Dermis blood vessel endothelial cell (primary cell): ENCODE measurements around the gene RAB42. TPM values are rescaled to one million over a fixed set of nuclear protein-coding genes. Genes with fewer than 3 reads are reported as not detected.
"Not testable (repeated sequence)": the region's sequence is repeated elsewhere in the genome, so short reads cannot be mapped to it uniquely, and the experiment has no call there.

Experiments used
- DNase-seq: peaks from one replicate; pipeline ENCODE4 v3.0.0; 2010
- total RNA-seq: library from RNA; depleted of rRNA; stranded (reverse); fragments of >200 nt; gene quantifications from 2 replicates; pipeline ENCODE4 v1.2.3, GENCODE V29; 2014

Gene RAB42
- 2.5 and 8.8 TPM in 2 replicates for total RNA-seq

GRCh38 chr1:28591708-28592320 is at the start of gene RAB42:
RAB42 (plus strand) TSS chr1:28592265; CDS start chr1:28592512, 247 bp downstream.
- DNase-seq, result no peak

GRCh38 chr1:28545246-28545628 is 46.8 kb upstream of the RAB42 start:
- no peak for DNase-seq

- DNase-seq, result no peak
Measured at GRCh38 chr1:28548318-28548717, 43.7 kb upstream of the RAB42 start.

- no peak for DNase-seq
Measured at GRCh38 chr1:28551381-28551780, 40.7 kb upstream of the RAB42 start.

DNA sequence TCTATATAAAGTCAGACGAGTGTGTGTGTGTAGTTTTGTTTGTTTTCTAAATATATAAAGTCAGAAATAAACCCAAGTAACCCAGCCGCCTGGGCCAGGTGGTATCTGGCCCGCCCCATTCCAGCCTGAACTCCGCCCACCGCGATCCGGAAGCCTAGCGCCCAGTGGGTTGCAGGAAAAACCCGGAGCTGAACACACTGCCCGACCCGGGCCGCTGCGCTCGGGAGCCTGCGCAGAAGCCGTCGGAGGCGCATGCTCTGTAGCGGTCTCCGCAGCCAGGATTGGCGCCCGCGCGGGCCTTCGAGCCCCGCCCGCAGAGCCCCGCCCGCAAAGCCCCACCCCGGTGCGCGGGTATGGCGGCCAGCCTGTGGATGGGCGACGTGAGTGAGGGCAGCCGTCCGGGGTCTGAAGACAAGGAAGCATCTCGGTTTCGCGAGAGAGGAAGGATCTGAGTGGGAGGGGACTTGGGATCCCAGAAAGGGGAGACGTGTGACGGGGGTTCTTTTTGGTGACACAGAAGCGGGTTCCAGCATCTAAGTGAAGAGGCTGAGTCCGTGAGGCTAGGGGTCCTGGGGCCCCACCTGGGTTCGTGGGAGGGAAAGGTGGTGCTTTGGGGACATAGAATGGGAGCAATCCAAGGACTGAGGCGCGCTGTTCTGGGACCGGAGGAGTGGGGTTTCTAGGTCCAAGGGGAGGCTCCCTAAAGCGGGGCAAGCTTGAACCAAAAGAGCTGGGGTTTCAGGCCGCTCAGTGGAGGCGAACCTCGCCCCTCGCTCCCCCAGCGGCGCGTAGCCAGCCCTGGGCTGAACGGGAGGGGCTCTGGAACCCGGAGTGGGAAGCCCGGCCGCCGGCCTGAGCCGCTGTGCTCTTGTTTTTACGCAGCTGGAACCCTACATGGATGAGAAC is 39.1 kb upstream of the RAB42 start, which contains the start of gene TRNAU1AP:
Gene TRNAU1AP, plus strand, starts transcription at position 328 of the 906 bp plus-strand sequence. Its CDS starts 26 bp downstream, at position 354.
- DNase-seq, result peak; percentile 98

GRCh38 chr1:28560886-28561285 is 31.2 kb upstream of the RAB42 start:
- no peak for DNase-seq

- no peak for DNase-seq
Measured at GRCh38 chr1:28564310-28564709, 27.8 kb upstream of the RAB42 start.

DNA sequence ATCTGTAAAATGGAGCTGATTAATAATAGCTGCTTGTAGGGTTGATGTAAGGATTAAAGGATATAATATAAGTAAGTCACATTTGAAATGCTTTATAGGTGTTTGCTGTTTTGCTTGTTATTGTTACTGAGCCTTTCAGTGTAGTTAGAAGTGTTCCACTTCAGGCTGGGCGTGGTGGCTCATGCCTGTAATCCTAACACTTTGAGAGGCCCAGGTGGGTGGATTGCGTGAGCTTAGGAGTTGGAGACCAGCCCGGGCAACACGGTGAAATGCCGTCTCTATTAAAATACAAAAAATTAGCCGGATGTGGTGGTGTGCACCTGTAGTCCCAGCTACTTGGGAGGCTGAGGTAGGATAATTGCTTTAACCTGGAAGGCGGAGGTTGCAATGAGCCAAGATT is 27.0 kb upstream of the RAB42 start:
- no peak for DNase-seq

- no peak for DNase-seq
Measured at GRCh38 chr1:28565726-28566125, 26.3 kb upstream of the RAB42 start.

DNA sequence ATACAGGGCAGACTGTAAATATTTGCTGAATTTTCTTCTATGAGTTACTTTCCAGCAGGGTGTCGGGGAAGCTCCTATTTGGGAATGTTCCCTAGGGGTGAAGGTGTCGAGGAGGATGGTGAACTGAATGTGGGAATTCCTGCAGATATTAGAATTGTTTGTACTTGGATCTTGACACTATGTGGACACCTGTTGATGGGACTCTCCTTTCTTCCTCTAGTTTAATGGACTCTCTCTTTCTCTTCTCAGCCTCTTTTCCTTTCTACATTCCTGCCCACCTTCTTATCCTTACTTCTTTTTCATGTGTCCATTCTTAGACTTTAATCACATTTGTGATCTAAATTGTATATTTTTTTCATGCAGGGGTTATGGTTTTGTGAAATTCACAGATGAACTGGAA is 25.1 kb upstream of the RAB42 start:
- DNase-seq, result no peak

- no peak for DNase-seq
Measured at GRCh38 chr1:28571911-28572310, 20.2 kb upstream of the RAB42 start.

- not testable (repeated sequence) for DNase-seq
Measured at GRCh38 chr1:28572891-28573290, 19.2 kb upstream of the RAB42 start.

- DNase-seq, result no peak
Measured at GRCh38 chr1:28573564-28573963, 18.5 kb upstream of the RAB42 start.

GRCh38 chr1:28577052-28577678 is 14.9 kb upstream of the RAB42 start:
- DNase-seq, result no peak

DNA sequence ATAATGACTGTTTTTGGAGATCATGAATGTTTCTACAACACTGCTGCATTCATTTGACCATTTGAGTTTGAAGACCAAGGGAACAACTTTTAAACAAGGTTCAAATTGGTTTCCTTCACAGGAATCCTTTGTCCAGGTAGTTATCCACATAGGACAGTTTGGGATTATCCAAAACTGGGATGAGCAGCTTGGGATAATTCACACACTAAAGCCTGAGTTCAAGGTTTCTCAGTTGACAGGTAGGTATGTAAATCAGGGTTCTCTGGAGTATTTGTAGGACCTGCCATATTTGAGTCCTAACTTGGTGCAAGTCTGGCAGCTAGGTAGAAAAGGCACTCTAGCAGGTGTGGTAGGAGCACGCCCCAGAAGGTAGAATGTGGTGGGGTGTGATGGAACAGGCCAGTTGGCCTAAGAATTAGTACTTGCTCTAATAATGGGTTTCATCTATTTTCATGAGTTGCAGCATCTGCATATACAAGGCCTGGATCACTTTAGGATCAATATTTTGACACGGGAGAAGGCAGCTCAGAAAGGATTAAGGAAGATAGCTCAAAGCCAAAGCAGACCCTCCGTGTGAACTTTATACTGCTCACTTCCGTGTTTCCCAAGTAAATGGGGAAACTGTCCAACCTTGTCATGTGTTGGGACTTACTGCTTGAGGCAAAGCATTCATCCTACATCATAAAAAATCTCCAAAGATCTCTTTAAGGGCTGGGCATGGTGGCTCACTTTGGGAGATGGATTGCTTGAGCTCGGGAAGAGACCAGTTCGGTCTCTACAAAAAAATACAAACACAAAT is 14.1 kb upstream of the RAB42 start:
- no peak for DNase-seq

- no peak for DNase-seq
Measured at GRCh38 chr1:28578696-28579218, 13.3 kb upstream of the RAB42 start.

- DNase-seq, result no peak
Measured at GRCh38 chr1:28579401-28579800, 12.7 kb upstream of the RAB42 start.

DNA sequence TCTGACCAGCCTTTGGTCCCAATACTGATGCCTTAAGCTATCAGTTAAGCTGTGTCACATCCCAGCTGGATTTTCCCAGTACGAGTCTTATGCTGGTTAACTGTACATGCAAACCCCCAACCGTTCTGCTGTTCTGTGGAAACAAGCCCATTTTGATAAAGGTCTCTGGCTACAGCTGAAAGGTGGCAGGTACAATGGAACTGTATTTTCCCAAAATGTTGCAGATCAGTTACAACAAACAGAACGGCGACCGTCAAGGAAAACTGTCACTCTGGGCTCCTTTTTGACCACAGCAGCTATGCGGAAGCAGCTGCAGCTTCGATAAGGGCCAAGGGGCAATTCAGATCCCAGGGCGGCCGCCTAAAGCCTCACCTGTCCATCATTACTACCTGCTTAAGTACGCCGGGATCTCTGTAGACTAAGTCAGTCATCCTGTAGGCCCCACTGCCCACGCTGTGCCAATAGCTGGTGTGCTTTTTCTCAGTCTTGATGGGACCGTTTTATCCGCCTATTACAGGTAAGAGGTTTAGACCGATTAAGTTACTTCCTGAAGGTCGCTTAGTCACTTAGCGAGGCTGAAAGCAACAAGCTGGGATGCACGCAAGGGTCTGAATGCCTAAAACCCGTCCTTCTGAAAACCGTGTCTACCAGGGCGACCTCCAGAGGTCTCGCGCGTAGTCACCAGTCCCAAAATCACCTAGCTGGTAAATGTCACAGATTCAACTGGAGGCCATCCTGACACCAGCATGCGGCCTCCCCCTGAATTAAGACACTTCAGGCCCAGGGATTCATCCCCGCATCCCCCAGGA is 11.1 kb upstream of the RAB42 start:
- peak; percentile 61 for DNase-seq

DNA sequence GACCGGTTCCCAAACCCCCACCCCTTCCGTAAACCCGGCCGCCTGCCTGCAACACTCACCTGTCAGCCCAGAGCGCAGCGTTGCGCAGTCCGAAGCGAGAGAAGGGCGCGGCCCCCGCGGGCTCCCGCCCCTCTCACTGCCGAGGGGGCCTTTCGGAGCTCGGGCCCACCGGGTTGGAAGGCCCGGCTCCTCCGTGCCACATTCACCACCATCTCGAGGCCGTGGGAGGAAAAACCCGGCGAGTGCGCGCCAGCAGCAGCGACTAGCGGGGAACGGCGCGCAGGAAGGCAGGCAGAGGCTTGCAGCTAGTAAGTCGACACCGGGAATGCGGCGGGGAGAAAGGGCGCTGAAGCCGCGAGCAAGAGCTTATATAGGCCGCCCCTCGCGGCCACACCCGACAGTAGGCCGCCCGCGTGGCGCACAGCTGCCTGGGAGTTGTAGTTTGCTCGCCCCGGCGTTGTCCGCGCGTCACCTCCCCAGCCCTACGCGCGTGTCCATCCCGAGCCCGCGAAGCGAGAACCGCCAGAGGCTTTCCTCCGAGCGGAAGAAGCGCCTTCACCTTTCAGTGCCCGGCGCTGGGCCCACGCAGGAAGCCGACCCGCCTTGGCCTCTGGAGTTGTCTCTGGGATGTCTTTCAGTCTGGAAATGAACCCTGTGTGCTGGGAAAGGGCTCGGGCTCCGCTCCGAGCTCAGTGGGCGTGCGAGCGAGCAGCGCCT is 10.4 kb upstream of the RAB42 start:
- DNase-seq, result peak; percentile 97

GRCh38 chr1:28582248-28582615 is 9.8 kb upstream of the RAB42 start:
- DNase-seq, result peak; percentile 45
